Measurements from ENCODE around the gene PTPRM.

GRCh38 chr18:7657050-7657449 lies 89.9 kb downstream of the PTPRM start:
- TF ChIP-seq YY1 (IDR thresholded peaks at IDR 0.05; ENCODE audit: insufficient read depth, insufficient read length) (no peak), ZNF274 (IDR thresholded peaks at IDR 0.05; ENCODE audit: low read depth, low read length) (no peak)
